ENCODE data around the gene MPP3. TPM values are rescaled to one million over a fixed set of nuclear protein-coding genes. Genes with fewer than 3 reads are reported as not detected.

MPP3 gene, protein sequence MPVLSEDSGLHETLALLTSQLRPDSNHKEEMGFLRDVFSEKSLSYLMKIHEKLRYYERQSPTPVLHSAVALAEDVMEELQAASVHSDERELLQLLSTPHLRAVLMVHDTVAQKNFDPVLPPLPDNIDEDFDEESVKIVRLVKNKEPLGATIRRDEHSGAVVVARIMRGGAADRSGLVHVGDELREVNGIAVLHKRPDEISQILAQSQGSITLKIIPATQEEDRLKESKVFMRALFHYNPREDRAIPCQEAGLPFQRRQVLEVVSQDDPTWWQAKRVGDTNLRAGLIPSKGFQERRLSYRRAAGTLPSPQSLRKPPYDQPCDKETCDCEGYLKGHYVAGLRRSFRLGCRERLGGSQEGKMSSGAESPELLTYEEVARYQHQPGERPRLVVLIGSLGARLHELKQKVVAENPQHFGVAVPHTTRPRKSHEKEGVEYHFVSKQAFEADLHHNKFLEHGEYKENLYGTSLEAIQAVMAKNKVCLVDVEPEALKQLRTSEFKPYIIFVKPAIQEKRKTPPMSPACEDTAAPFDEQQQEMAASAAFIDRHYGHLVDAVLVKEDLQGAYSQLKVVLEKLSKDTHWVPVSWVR
- total RNA-seq (10 to 100 TPM; 14.6 to 15.7 TPM), polyA plus RNA-seq (10 to 100 TPM in 1 of 2 donors, 1 to 10 TPM in 1; 3.1 to 25.2 TPM)
- long read RNA-seq, donor 1, transcript MPP3-208 (19 exons, 2,186 nt) = major isoform, 5 of 17 reads
- long read RNA-seq, donor 1, partial matches to known transcripts = 6 of 17 reads
- long read RNA-seq, donor 1, other reads (novel, unspliced or antisense) = 6 of 17 reads
- long read RNA-seq, donor 2, partial matches to known transcripts = 1 of 3 reads
- long read RNA-seq, donor 2, other reads (novel, unspliced or antisense) = 2 of 3 reads

DNA sequence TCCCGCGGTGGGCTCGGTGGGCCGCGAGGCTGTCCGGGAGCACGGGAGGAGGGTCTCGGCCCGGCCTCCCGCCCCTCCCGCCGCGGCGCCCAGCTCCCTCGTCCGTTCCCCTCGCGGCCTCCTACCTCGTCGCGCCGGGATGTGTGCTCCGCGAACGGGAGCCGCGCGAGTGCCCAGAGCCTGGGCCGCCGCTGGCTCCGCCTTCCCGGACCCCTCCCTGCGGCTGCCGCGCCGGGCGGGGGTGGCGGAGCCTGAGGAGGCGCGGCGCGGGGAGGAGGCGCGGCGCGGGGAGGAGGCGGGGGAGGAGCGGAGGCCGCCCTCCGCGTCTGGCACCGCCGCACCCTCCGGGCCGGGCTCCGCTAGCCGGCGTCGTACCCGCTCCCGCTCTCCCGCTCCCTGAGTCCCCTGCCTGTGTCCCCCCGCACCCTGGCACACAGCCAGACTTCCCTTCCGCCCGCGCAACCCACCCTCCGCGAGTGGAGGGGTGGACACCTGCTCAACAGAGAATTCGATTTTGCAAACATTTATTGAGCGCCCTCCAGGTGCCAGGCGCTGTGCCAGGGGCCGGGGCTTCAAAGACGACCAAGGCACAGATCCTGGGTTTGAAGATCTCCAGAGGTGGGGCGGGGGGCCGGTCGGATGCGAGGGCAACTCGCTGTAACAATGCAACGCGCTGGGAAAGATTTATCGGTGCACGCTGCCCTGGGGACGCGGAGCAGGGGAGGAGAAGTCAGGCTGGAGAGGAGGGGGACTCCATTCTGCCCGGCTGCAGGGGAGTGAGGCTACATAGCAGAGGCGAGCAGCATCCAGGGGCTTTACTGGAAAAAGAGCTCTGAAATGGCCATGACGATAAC is at the start of gene MPP3:
Gene MPP3 (minus strand): TSS at position 171 of the 854 bp plus-strand sequence. CDS start 1,240 bp downstream, outside the sequence.
- no peaks in the 10 kb centered on the region for H3K27me3 ChIP-seq (ENCODE audit: control insufficient read depth in 1 of 2, insufficient read depth in 2 of 2, low read length in 1 of 2)

DNA sequence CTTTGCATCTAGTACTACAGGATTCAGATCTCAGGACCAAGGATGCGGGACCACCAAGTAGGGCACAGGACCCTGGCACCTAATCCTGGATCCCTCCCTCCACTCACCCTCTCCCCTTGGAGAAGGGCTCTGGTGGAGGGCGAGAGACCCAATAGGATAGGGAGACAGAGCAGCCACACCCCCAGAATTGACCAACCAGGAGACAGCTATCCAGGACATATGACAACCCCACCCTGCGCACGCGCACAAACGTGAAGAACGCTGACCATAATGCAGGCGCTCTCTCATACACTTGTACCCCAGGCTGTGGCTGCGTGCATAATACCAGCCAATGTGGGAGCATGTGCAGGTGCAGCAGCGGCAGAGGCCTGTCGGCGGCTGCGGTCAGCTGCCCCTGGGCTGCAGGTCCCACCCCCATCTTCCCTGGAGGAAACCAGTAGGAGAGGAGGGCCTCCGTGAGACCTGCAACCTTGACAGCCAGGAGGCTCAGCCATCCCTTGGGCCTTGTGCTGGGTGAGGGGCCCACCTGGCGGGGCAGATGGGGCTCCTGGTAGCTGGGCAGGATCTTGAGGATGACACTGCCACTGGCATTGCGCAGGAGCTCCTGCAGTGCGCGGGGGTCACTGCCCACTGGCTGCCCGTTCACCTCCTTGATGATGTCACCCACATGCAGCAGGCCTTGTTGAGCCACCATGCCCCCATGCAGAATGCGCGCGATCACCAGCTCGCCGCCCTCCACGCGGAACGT is 49.0 kb upstream of the MPP3 start:
- H3K27me3 ChIP-seq (ENCODE audit: control insufficient read depth in 1 of 2, insufficient read depth in 2 of 2, low read length in 1 of 2) = no peaks in the 10 kb centered on the region
- ATAC-seq (ENCODE audit: low FRiP score) (no peak), DNase-seq (no peak)
- WGBS, 2 donors = 92% methylated on average over 27 of the region's 27 CpGs
- peaks cover 0 to 5% of the 10 kb centered on the region in 2 donors for H3K36me3 ChIP-seq (ENCODE audit: control insufficient read depth in 1 of 2, insufficient read depth in 2 of 2, low read length in 1 of 2)
- H3K9me3 ChIP-seq (ENCODE audit: control insufficient read depth, low read length) = no peaks in the 10 kb centered on the region
- H3K4me1 ChIP-seq (ENCODE audit: control insufficient read depth in 1 of 2, insufficient read depth in 2 of 2, low read length in 2 of 2) = no peaks in the 10 kb centered on the region
- no peak overlapping the region for H3K27ac ChIP-seq (ENCODE audit: low read depth in 1 of 2, low read length in 2 of 2)
- H3K4me3 ChIP-seq (ENCODE audit: low read length in 2 of 2) = no peak overlapping the region
- intact Hi-C loops (cut with DNase I) = no loop called here

More for the DNA sequence above, at the start of gene MPP3:
- ATAC-seq (ENCODE audit: low FRiP score) = peak; percentile 93
- intact Hi-C loops (cut with DNase I) = loop anchor here (5.0 kb wide), 1 partner anchor 51 kb away; the partner anchor contains the start of gene CFAP97D1 (in 2 of the 2)
- Histone ChIP-seq H3K9me3 (ENCODE audit: control insufficient read depth, low read length) (no peaks in the 10 kb centered on the region), H3K27ac (ENCODE audit: low read depth in 1 of 2, low read length in 2 of 2) (no peak within 1 kb of the TSS), H3K36me3 (ENCODE audit: control insufficient read depth in 1 of 2, insufficient read depth in 2 of 2, low read length in 1 of 2) (peaks cover 0 to 4% of the 10 kb centered on the region in 2 donors), H3K4me3 (ENCODE audit: low read length in 2 of 2) (peak within 1 kb of the TSS; percentile 74 to 75), H3K4me1 (ENCODE audit: control insufficient read depth in 1 of 2, insufficient read depth in 2 of 2, low read length in 2 of 2) (no peaks in the 10 kb centered on the region)
- peak; percentile 68 to 90 for DNase-seq
- WGBS, 2 donors = 2% methylated on average over 39 to 87 of the region's 87 CpGs

DNA sequence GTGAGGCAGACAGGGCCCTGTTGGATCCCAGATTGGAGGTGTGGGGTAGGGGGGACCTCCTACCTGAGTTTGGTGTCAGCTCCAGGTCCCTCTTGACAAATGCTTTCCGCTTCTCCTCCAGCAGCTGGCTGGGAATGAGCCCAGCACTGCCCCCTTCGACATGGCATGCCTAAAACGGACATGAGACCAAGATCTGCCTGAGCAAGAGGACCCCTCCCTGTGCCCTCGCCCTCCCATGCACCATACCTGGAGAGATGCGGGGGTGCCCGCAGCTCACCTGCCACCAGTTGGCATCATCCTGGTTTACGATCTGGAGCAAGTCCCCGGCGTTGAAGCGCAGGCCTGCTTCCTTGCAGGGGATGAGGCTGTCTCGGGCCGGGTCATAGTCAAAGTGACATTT is 48.2 kb upstream of the MPP3 start:
- Histone ChIP-seq H3K4me3 (ENCODE audit: low read length in 2 of 2) (no peak overlapping the region), H3K27me3 (ENCODE audit: control insufficient read depth in 1 of 2, insufficient read depth in 2 of 2, low read length in 1 of 2) (no peaks in the 10 kb centered on the region), H3K4me1 (ENCODE audit: control insufficient read depth in 1 of 2, insufficient read depth in 2 of 2, low read length in 2 of 2) (no peaks in the 10 kb centered on the region), H3K27ac (ENCODE audit: low read depth in 1 of 2, low read length in 2 of 2) (no peak overlapping the region), H3K36me3 (ENCODE audit: control insufficient read depth in 1 of 2, insufficient read depth in 2 of 2, low read length in 1 of 2) (peaks cover 0 to 5% of the 10 kb centered on the region in 2 donors), H3K9me3 (ENCODE audit: control insufficient read depth, low read length) (no peaks in the 10 kb centered on the region)
- no peak for ATAC-seq (ENCODE audit: low FRiP score)
- no peak for DNase-seq
- WGBS, 2 donors = 92 to 95% methylated on average over 12 of the region's 12 CpGs
- intact Hi-C loops (cut with DNase I) = no loop called here

DNA sequence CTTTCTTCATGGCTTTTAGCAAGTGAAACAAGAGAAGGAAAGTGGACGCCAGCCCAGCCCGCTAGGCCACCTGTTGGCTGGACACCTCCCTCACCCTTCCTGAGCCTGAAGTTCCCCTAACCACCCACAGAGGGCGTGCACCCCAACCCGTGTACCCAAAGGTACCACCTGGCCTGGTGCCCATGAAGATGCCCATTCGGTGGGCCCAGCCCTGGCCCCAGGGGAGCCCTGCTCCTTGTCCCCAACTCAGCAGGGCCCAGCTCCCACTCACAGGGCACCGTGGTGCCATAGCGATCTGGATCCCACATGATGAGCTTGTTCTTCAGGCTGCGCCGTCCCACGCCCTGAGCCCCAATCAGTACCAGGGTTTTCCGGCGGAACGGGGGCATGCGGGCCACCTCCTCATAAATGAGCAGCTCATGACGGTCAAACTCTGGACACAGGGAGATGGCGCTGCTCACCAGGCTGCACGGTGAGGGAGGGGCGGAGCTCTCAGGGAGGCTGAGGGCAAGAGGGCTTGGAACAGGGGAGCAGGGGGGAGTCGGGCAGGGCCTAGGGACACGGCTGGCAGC is 47.6 kb upstream of the MPP3 start:
- intact Hi-C loops (cut with DNase I) = no loop called here
- Histone ChIP-seq H3K9me3 (ENCODE audit: control insufficient read depth, low read length) (no peaks in the 10 kb centered on the region), H3K36me3 (ENCODE audit: control insufficient read depth in 1 of 2, insufficient read depth in 2 of 2, low read length in 1 of 2) (peaks cover 0 to 5% of the 10 kb centered on the region in 2 donors), H3K4me1 (ENCODE audit: control insufficient read depth in 1 of 2, insufficient read depth in 2 of 2, low read length in 2 of 2) (no peaks in the 10 kb centered on the region), H3K27me3 (ENCODE audit: control insufficient read depth in 1 of 2, insufficient read depth in 2 of 2, low read length in 1 of 2) (no peaks in the 10 kb centered on the region), H3K4me3 (ENCODE audit: low read length in 2 of 2) (no peak overlapping the region), H3K27ac (ENCODE audit: low read depth in 1 of 2, low read length in 2 of 2) (no peak overlapping the region)
- DNase-seq (peak in 1 of 2 donors; percentile 79), ATAC-seq (ENCODE audit: low FRiP score) (no peak)
- 82% methylated on average over 20 of the region's 20 CpGs for WGBS, 2 donors

DNA sequence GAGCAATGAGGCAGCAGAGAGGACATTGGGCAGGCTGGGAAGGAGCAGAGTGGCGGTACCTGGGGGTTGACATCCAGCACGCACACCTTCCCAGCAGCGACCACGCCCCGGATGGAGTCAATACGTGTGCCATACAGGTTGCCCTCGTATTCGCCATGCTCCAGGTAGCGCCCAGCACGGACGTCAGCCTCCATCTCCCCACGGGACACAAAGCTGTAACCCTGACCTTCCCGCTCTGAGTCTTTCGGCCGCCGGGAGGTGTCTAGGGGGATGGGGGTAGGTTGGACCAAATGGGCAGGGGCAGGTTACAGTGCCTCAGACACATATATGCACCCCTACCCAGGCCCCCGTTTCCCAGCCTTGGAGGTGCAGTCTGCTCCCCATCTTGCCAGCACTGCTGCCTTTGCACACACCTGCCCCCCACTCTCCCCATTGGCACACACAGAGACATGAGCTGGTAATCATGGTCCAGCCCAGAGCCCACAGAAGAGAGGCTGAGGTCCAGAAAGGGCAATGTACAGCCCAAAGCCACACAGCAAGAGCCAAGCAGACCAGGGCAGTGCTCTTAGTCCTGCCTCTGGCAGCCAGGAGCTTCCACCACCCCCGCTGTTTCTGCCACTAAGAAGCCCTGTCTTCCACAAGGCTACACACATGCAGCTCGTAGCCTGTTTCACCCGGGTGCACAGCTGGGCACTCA is 46.9 kb upstream of the MPP3 start:
- ATAC-seq (ENCODE audit: low FRiP score) = no peak
- Histone ChIP-seq H3K27me3 (ENCODE audit: control insufficient read depth in 1 of 2, insufficient read depth in 2 of 2, low read length in 1 of 2) (no peaks in the 10 kb centered on the region), H3K36me3 (ENCODE audit: control insufficient read depth in 1 of 2, insufficient read depth in 2 of 2, low read length in 1 of 2) (peaks cover 0 to 5% of the 10 kb centered on the region in 2 donors), H3K4me3 (ENCODE audit: low read length in 2 of 2) (no peak overlapping the region), H3K9me3 (ENCODE audit: control insufficient read depth, low read length) (no peaks in the 10 kb centered on the region), H3K27ac (ENCODE audit: low read depth in 1 of 2, low read length in 2 of 2) (no peak overlapping the region), H3K4me1 (ENCODE audit: control insufficient read depth in 1 of 2, insufficient read depth in 2 of 2, low read length in 2 of 2) (no peaks in the 10 kb centered on the region)
- WGBS, 2 donors = 87 to 88% methylated on average over 20 of the region's 20 CpGs
- DNase-seq = no peak
- intact Hi-C loops (cut with DNase I) = loop anchor here in 1 of 2 donors (10.0 kb wide), 1 partner anchor 115 kb away; no protein-coding TSS in a partner anchor

DNA sequence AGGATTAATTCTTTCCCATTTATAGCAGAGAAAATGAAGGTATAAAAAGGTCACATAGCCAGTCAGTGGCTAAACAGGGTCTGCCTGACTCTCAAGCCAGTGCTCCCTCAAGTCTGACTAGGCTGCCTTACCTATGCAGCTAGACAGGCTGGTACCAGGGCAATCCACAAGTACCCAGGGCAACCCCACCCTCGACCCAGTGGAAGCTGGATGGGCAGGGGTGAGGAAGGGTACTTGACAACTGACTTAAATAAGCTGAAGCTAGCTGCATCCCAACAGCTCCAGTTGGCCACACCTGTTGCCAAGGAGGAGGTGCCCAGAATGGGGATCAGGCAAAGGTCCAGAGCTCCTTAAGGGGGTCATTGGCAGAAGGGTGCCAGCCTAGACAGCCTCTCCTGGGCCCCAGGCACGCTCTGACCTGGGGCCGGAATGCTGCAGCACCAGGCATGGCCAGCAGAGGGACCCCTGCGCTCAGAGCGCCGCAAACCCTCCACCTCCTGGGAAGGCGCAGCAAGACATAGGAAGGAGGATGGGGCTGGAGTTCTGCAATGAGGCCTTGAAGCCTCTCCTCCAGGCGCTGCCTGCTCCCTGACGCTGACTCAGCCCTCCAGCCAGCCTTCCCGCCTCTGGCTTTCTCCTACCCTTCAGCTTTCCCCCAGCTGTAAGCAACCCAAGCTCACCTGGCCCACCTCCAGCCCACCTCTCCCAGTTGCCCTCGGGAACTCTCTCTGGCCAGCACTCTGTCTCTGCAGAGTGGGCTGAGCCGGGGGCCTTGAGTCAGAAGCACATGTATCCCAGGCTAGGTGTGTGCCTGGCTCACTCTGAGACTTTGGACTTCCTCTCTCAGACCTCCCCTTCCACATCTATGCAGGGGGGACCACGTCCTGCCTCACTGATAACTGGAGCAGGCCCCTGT is 45.6 kb upstream of the MPP3 start:
- peak; percentile 83 for ATAC-seq (ENCODE audit: low FRiP score)
- Histone ChIP-seq H3K9me3 (ENCODE audit: control insufficient read depth, low read length) (no peaks in the 10 kb centered on the region), H3K36me3 (ENCODE audit: control insufficient read depth in 1 of 2, insufficient read depth in 2 of 2, low read length in 1 of 2) (peaks cover 0 to 5% of the 10 kb centered on the region in 2 donors), H3K4me3 (ENCODE audit: low read length in 2 of 2) (no peak overlapping the region), H3K4me1 (ENCODE audit: control insufficient read depth in 1 of 2, insufficient read depth in 2 of 2, low read length in 2 of 2) (no peaks in the 10 kb centered on the region), H3K27me3 (ENCODE audit: control insufficient read depth in 1 of 2, insufficient read depth in 2 of 2, low read length in 1 of 2) (no peaks in the 10 kb centered on the region), H3K27ac (ENCODE audit: low read depth in 1 of 2, low read length in 2 of 2) (no peak overlapping the region)
- peak; percentile 73 to 91 for DNase-seq
- intact Hi-C loops (cut with DNase I) = loop anchor here in 1 of 2 donors (10.0 kb wide), 1 partner anchor 116 kb away; no protein-coding TSS in a partner anchor
- WGBS, 2 donors = 19 to 21% methylated on average over 12 to 13 of the region's 13 CpGs
